ENCODE results near the gene HMGCL. TPM values are rescaled to one million over a fixed set of nuclear protein-coding genes. Genes with fewer than 3 reads are reported as not detected.

HMGCL gene
- total RNA-seq, 1 experiment from 2014 or later: 30.8 TPM

DNA sequence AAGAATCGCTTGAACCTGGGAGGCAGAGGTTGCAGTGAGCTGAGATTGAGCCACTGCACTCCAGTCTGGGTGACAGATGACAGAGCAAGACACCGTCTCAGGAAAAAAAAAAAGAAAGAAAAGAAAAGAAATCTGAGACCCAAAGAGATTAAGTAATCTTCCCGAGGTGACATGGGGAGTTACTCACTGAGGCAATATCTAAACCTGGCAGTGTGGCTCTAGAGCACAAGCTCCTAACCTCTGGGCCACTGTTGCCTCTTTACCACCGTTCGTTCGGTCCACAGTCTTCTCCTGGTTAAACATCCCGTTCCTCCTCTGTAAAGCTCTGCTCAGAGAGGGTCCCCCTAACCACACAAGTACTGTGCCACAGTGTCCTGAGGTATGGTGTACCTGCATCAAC, 1.5 kb downstream of the HMGCL start:
- ATAC-seq: no peak
- in situ Hi-C loops (cut with HindIII; ENCODE audit: low pct_unique_long_range_greater_than_20kb, low sequenced_read_pairs): no loop called here
- 0 out of 2 replicates have a peak, but pooled peaks cover 5% of the 10 kb centered on the region for H3K4me1 ChIP-seq (ENCODE audit: control insufficient read depth, insufficient read depth, low read length)
- no peak overlapping the region for H3K4me3 ChIP-seq (ENCODE audit: low read depth in 2 of 2, low read length in 2 of 2)
- H3K27ac ChIP-seq (ENCODE audit: low read length): no peak overlapping the region
- ChIA-PET CTCF (interaction anchor here (0.7 kb wide), 1 partner anchor 13 kb away, joined by 16 read pairs; no protein-coding TSS in a partner anchor), POLR2A (interaction anchor here (0.6 kb wide), 1 partner anchor 101 kb away, joined by 14 read pairs; no protein-coding TSS in a partner anchor)
- TF ChIP-seq SIN3A (IDR thresholded peaks at IDR 0.05; ENCODE audit: borderline replicate concordance, insufficient read depth, low read depth, low read length) (no peak), TCF7L2 (IDR thresholded peaks at IDR 0.05; ENCODE audit: low read depth, low read length) (no peak), POLR2AphosphoS5 (IDR thresholded peaks at IDR 0.05; ENCODE audit: low read depth, low read length) (no peak)
- TF ChIP-seq, protein P1, sequence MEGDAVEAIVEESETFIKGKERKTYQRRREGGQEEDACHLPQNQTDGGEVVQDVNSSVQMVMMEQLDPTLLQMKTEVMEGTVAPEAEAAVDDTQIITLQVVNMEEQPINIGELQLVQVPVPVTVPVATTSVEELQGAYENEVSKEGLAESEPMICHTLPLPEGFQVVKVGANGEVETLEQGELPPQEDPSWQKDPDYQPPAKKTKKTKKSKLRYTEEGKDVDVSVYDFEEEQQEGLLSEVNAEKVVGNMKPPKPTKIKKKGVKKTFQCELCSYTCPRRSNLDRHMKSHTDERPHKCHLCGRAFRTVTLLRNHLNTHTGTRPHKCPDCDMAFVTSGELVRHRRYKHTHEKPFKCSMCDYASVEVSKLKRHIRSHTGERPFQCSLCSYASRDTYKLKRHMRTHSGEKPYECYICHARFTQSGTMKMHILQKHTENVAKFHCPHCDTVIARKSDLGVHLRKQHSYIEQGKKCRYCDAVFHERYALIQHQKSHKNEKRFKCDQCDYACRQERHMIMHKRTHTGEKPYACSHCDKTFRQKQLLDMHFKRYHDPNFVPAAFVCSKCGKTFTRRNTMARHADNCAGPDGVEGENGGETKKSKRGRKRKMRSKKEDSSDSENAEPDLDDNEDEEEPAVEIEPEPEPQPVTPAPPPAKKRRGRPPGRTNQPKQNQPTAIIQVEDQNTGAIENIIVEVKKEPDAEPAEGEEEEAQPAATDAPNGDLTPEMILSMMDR (IDR thresholded peaks at IDR 0.05): no peak
- TF ChIP-seq, protein P2, sequence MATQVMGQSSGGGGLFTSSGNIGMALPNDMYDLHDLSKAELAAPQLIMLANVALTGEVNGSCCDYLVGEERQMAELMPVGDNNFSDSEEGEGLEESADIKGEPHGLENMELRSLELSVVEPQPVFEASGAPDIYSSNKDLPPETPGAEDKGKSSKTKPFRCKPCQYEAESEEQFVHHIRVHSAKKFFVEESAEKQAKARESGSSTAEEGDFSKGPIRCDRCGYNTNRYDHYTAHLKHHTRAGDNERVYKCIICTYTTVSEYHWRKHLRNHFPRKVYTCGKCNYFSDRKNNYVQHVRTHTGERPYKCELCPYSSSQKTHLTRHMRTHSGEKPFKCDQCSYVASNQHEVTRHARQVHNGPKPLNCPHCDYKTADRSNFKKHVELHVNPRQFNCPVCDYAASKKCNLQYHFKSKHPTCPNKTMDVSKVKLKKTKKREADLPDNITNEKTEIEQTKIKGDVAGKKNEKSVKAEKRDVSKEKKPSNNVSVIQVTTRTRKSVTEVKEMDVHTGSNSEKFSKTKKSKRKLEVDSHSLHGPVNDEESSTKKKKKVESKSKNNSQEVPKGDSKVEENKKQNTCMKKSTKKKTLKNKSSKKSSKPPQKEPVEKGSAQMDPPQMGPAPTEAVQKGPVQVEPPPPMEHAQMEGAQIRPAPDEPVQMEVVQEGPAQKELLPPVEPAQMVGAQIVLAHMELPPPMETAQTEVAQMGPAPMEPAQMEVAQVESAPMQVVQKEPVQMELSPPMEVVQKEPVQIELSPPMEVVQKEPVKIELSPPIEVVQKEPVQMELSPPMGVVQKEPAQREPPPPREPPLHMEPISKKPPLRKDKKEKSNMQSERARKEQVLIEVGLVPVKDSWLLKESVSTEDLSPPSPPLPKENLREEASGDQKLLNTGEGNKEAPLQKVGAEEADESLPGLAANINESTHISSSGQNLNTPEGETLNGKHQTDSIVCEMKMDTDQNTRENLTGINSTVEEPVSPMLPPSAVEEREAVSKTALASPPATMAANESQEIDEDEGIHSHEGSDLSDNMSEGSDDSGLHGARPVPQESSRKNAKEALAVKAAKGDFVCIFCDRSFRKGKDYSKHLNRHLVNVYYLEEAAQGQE (IDR thresholded peaks at IDR 0.05; ENCODE audit: insufficient read depth in 1 of 2, low read depth in 2 of 2, low read length in 1 of 2): no peak
- no peaks in the 10 kb centered on the region for H3K9me3 ChIP-seq (ENCODE audit: control insufficient read depth, insufficient read depth, low read depth, low read length)
- TSS peak; percentile 91 for BruUV-seq (replicated peaks)
- H3K27me3 ChIP-seq (ENCODE audit: control insufficient read depth, insufficient read depth, low read length): no peaks in the 10 kb centered on the region
- intact Hi-C loops (cut with micrococcal nuclease; ENCODE audit: unreplicated experiment): no loop called here
- H3K36me3 ChIP-seq (ENCODE audit: control insufficient read depth, insufficient read depth, low read length): no peaks in the 10 kb centered on the region; the same call in 1 of the 2 replicates
- no peak for DNase-seq (ENCODE audit: low read depth, low spot score)

DNA sequence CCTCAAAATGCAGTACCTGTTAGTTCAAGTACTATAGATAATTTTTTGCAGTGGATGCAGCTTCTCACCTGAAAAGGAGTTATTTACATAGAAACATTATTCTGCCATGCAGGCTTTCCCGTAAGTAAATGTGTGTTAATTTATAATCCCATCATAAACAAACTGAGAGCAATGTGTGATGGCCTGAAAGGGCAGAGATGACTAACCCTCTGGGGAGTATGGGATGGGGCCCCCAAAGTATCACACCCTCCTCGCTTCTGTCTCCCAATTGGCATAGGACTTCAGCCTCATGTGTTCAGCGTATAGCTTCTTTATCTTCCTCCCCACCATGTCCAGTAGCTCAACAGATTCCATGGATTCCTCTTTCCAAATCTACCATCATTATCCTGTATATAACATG, 7.6 kb downstream of the HMGCL start:
- DNase-seq (ENCODE audit: low read depth, low spot score) (no peak), ATAC-seq (no peak)
- no peaks in the 10 kb centered on the region for H3K27me3 ChIP-seq (ENCODE audit: control insufficient read depth, insufficient read depth, low read length)
- no peaks in the 10 kb centered on the region for H3K36me3 ChIP-seq (ENCODE audit: control insufficient read depth, insufficient read depth, low read length)
- CTCF ChIA-PET: no interaction called here
- TF ChIP-seq TCF7L2 (IDR thresholded peaks at IDR 0.05; ENCODE audit: low read depth, low read length) (no peak), POLR2AphosphoS5 (IDR thresholded peaks at IDR 0.05; ENCODE audit: low read depth, low read length) (no peak), SIN3A (IDR thresholded peaks at IDR 0.05; ENCODE audit: borderline replicate concordance, insufficient read depth, low read depth, low read length) (no peak)
- TF ChIP-seq, protein P1 (IDR thresholded peaks at IDR 0.05): no peak
- TF ChIP-seq, protein P2 (IDR thresholded peaks at IDR 0.05; ENCODE audit: insufficient read depth in 1 of 2, low read depth in 2 of 2, low read length in 1 of 2): no peak
- no peak overlapping the region for H3K4me3 ChIP-seq (ENCODE audit: low read depth in 2 of 2, low read length in 2 of 2)
- H3K9me3 ChIP-seq (ENCODE audit: control insufficient read depth, insufficient read depth, low read depth, low read length): no peaks in the 10 kb centered on the region
- H3K27ac ChIP-seq (ENCODE audit: low read length): no peak overlapping the region
- POLR2A ChIA-PET: no interaction called here
- in situ Hi-C loops (cut with HindIII; ENCODE audit: low pct_unique_long_range_greater_than_20kb, low sequenced_read_pairs) (no loop called here), intact Hi-C loops (cut with micrococcal nuclease; ENCODE audit: unreplicated experiment) (loop anchor here (10.0 kb wide), 1 partner anchor 97 kb away; the partner anchor contains the start of gene CNR2)
- no TSS peak for BruUV-seq (replicated peaks)
- no peaks in the 10 kb centered on the region for H3K4me1 ChIP-seq (ENCODE audit: control insufficient read depth, insufficient read depth, low read length)
